ENCODE measurements around the gene CCDC137. TPM values are rescaled to one million over a fixed set of nuclear protein-coding genes. Genes with fewer than 3 reads are reported as not detected.

The CCDC137 gene
- total and polyA plus RNA-seq, 2 donors (not counting 3 experiments of a cell fraction or from before 2014, with no cell fraction given) = 12.9 to 32.2 TPM

GRCh38 chr17:81695211-81695610 is 28.7 kb downstream of the CCDC137 start:
- POLR2A ChIA-PET = no interaction called here
- DNase-seq (ENCODE audit: low read depth, low spot score) = no peak
- no TSS peak for BruUV-seq (replicated peaks)
- dilution Hi-C loops (cut with MboI; ENCODE audit: extremely low pct_ligation_motif_present, low sequenced_read_pairs) = no loop called here
- intact Hi-C loops (cut with micrococcal nuclease) = no loop called here
- Histone ChIP-seq H3K79me2 (ENCODE audit: control insufficient read depth, insufficient read depth, low read length) (peaks cover 29% of the 10 kb centered on the region), H4K20me1 (replicated peaks; ENCODE audit: control insufficient read depth, extremely low read depth, insufficient read depth, low read length) (no peaks in the 10 kb centered on the region), H2AFZ (ENCODE audit: low read depth, low read length) (no peak overlapping the region), H3K9ac (replicated peaks; ENCODE audit: extremely low read depth, insufficient read depth, low read length) (no peak overlapping the region), H3K9me3 (replicated peaks; ENCODE audit: control insufficient read depth, insufficient read depth, low read length) (no peaks in the 10 kb centered on the region), H3K36me3 (ENCODE audit: control insufficient read depth in 2 of 2, extremely low read depth in 1 of 2, insufficient read depth in 2 of 2, low read length in 2 of 2) (peaks cover 21 to 74% of the 10 kb centered on the region in 2 experiments), H3K4me1 (ENCODE audit: control insufficient read depth, extremely low read depth, insufficient read depth, low read length) (no peaks in the 10 kb centered on the region), H3K9me1 (replicated peaks; ENCODE audit: control insufficient read depth, extremely low read depth, insufficient read depth, low read length) (no peaks in the 10 kb centered on the region), H3K27me3 (ENCODE audit: control insufficient read depth in 2 of 2, insufficient read depth in 2 of 2, low read length in 2 of 2) (no peaks in the 10 kb centered on the region), H3K4me3 (replicated peaks in 1 of 3; ENCODE audit: insufficient read depth in 1 of 3, low read depth in 1 of 3, low read length in 3 of 3) (no peak overlapping the region), H3K4me2 (ENCODE audit: insufficient read depth, low read length) (no peak overlapping the region), H3K27ac (ENCODE audit: insufficient read depth, low read depth, low read length) (no peak overlapping the region)
- FAIRE-seq = no peak
- TF ChIP-seq MAX (IDR thresholded peaks at IDR 0.05; ENCODE audit: insufficient read depth, insufficient read length) (no peak), POLR2AphosphoS5 (IDR thresholded peaks at IDR 0.05; ENCODE audit: insufficient read depth, low read depth, low read length) (no peak), POLR2A (IDR thresholded peaks at IDR 0.05; ENCODE audit: low read depth, low read length) (no peak), FOS (IDR thresholded peaks at IDR 0.05; ENCODE audit: borderline replicate concordance, insufficient read depth, low read length) (no peak), MYC (IDR thresholded peaks at IDR 0.05; ENCODE audit: low read depth, low read length) (no peak), CTCF (IDR thresholded peaks at IDR 0.05; ENCODE audit: extremely low read depth in 1 of 2, insufficient read depth in 1 of 2, low read depth in 1 of 2, low read length in 2 of 2) (no peak), JUN (IDR thresholded peaks at IDR 0.05; ENCODE audit: borderline replicate concordance, insufficient read depth, insufficient read length, low read depth) (no peak), EZH2 (IDR thresholded peaks at IDR 0.05; ENCODE audit: borderline replicate concordance, low read depth, low read length, severe bottlenecking) (no peak), GATA2 (IDR thresholded peaks at IDR 0.05; ENCODE audit: insufficient read depth, insufficient read length, low read depth, low read length) (no peak)
- CTCF ChIA-PET = no interaction called here
